Right lobe of liver (tissue), 6 donors: ENCODE results near the gene METTL1. TPM values are rescaled to one million over a fixed set of nuclear protein-coding genes. Genes with fewer than 3 reads are reported as not detected.

Experiments
- ATAC-seq, 4 donors: fragments of 200-7000 bp; cut with Tn5 transposase; one replicate each; pipeline ENCODE4 v1.9.1; 2020; ENCODE audit warnings: mild to moderate bottlenecking in 4 of 4, moderate library complexity in 4 of 4
- DNase-seq, 3 donors: peaks; one replicate each; pipeline ENCODE4 v3.0.0-alpha.2; 2020
- H3K27ac ChIP-seq, 3 donors: fragments of 200-600 bp; one replicate each; pipeline ENCODE4 v1.8.0; 2022
- H3K27me3 ChIP-seq, 2 donors: fragments of 200-600 bp; one replicate each; pipeline ENCODE4 v1.8.0; 2022
- H3K36me3 ChIP-seq, 4 donors: fragments of 200-600 bp; sonication (generic) in 1 of 4; one replicate each; pipeline versions ENCODE4 v1.5.1 to v1.8.0; 2017 to 2022; ENCODE audit warnings: control low read depth in 1 of 4
- H3K4me1 ChIP-seq, 4 donors: fragments of 200-600 bp; sonication (generic) in 1 of 4; one replicate each; pipeline versions ENCODE4 v1.5.1 to v1.8.0; 2017 to 2022; ENCODE audit warnings: control low read depth in 1 of 4
- H3K4me3 ChIP-seq, 3 donors: fragments of 200-600 bp; one replicate each; pipeline ENCODE4 v1.8.0; 2022
- H3K9me3 ChIP-seq, 4 donors: fragments of 200-600 bp; sonication (generic) in 1 of 4; one replicate each; pipeline versions ENCODE4 v1.5.1 to v1.8.0; 2017 to 2022; ENCODE audit warnings: control low read depth in 1 of 4
- POLR2A ChIP-seq: fragments of 450-650 bp; IDR thresholded peaks from one replicate; pipeline ENCODE4 v1.6.1; 2017; ENCODE audit warnings: antibody characterized with exemption, mild to moderate bottlenecking
- WGBS: methylation state at CpG from one replicate; pipeline ENCODE4 v1.1.6; 2018; ENCODE audit warnings: low coverage, low lambda C conversion rate; ENCODE audit not compliant: insufficient coverage; ENCODE audit errors: missing lambda C conversion rate; 5-methylcytosine and 5-hydroxymethylcytosine counted together
- intact Hi-C, 2 donors: fragments of 100-400 bp; cut with DNase I; formaldehyde crosslinking; loops; one replicate each; pipeline versions ENCODE4 v1.11.2 to v1.14.1; 2022
- total RNA-seq, 6 experiments: library from RNA; depleted of rRNA in 2 of 6; stranded (reverse); fragments of >200 nt in 2 of 6; fragmentation: NEBNext Ultra II Directional in 3 of 6; extraction: Animal tissue kit (Norgen Biotek cat#: 25700) in 3 of 6; gene quantifications; one replicate each; pipeline versions ENCODE4 v1.1.0 to v1.2.4, GENCODE V29; 2016 to 2023
- TF ChIP-seq, protein P1 (sequence below), 4 donors: fragments of 200-600 bp in 3 of 4; fragments of 450-650 bp in 1 of 4; IDR thresholded peaks; one replicate each; pipeline versions ENCODE4 v1.5.1 to v1.8.0; 2016 to 2022; ENCODE audit warnings: antibody characterized with exemption in 4 of 4, mild to moderate bottlenecking in 2 of 4
- donor health status: DM: no; HTN: yes; CAD: no.
- donor health status: DM: no; HTN: no; CAD: no.
- donor health status: DM: no; HTN: no; CAD: no.
- donor health status: DM: no; HTN: yes; CAD: no.
- donor health status: DM: no; HTN: yes; CAD: no.

The METTL1 gene
- total RNA-seq, 6 experiments from 2014 or later: 9.7 to 13.6 (median 10.3) TPM

DNA sequence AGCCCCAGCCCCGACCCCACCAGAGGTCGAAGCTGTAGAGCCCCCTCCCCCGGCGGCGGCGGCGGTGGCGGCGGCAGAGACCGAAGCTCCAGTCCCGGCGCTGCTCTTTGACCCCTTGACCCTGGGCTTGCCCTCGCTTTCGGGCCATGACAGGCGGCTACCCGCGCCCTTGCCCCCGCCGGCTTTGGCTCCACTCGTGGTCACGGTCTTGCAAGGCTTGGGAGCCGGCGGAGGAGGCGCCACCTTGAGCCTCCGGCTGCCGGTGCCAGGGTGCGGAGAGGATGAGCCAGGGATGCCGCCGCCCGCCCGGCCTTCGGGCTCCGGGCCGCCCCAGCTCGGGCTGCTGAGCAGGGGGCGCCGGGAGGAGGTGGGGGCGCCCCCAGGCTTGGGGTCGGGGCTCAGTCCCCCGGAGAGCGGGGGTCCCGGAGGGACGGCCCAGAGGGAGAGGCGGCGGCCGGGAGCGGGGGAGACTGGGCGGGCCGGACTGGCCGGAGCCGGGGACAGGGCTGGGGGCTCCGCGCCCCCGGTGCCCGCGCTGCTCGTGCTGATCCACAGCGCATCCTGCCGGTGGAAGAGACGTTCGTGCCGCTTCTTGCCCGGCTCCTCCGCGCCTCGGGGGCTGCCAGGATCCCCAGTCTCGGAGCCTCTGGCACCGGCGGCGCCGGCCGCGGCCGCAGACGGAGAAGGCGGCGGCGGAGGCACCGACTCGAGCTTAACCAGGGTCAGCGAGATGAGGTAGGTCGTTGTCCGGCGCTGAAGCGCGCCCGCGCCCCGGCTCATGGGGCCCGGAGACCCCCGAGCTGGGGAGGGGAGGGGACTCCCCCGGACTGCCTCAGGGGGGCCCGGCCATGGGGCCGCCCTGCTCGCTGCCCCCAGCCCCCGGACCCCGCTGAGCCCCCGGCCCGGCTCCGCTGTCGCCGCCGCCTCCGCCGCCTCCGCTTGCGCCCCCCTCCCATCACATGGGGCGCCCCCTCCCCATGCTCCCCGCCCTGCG is 34.1 kb downstream of the METTL1 start:
- H3K9me3 ChIP-seq: no peaks in the 10 kb centered on the region
- TF ChIP-seq POLR2A: no peak
- TF ChIP-seq, protein P1, sequence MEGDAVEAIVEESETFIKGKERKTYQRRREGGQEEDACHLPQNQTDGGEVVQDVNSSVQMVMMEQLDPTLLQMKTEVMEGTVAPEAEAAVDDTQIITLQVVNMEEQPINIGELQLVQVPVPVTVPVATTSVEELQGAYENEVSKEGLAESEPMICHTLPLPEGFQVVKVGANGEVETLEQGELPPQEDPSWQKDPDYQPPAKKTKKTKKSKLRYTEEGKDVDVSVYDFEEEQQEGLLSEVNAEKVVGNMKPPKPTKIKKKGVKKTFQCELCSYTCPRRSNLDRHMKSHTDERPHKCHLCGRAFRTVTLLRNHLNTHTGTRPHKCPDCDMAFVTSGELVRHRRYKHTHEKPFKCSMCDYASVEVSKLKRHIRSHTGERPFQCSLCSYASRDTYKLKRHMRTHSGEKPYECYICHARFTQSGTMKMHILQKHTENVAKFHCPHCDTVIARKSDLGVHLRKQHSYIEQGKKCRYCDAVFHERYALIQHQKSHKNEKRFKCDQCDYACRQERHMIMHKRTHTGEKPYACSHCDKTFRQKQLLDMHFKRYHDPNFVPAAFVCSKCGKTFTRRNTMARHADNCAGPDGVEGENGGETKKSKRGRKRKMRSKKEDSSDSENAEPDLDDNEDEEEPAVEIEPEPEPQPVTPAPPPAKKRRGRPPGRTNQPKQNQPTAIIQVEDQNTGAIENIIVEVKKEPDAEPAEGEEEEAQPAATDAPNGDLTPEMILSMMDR (IDR thresholded peaks at IDR 0.05): peak in 2 of 4 donors; percentile 17 to 31
- peaks cover 0 to 26% of the 10 kb centered on the region in 2 donors for H3K27me3 ChIP-seq
- H3K4me3 ChIP-seq: peak overlapping the region; percentile 5 to 21 (median 14)
- H3K36me3 ChIP-seq: no peaks in the 10 kb centered on the region
- peaks cover 0 to 18% (median 6%) of the 10 kb centered on the region in 4 donors for H3K4me1 ChIP-seq
- ATAC-seq (peak in 1 of 4 donors; percentile 10), DNase-seq (peak in 1 of 3 donors; percentile 57)
- WGBS: 42% methylated on average over 6 of the region's 110 CpGs
- H3K27ac ChIP-seq: no peak overlapping the region
- intact Hi-C loops: no loop called here

DNA sequence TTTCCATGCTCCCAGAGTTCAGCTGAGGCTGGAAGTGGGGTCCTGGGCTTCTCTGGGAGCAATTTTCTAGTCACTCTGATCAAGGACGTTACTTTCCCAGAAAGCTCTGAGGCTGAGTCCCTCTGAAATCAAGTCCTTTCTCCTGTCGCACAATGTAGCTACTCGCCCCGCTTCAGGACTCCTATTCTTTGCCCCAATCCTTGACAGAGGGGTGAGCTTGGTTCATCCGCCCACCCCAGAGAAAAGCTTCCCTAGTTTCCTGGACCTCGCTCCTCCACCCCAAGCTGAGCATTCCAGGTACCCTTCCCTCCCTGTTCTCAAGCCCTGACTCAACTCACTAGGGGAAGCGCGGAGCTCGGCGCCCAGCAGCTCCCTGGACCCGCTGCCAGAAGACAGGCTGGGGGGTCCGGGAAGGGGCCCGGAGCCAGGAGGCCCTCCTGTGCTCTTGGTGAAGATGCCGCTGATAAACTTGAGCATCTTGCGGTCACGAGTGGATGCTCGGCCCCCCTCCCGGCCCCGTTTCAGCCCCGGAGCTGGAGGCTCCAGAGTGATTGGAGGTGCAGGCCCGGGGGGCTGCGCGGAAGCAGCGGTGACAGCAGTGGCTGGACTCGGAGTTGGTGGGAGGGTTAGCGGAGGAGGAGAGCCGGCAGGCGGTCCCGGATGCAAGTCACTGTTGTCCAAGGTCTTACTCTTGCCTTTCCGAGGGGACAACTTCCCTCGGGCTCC is 35.0 kb downstream of the METTL1 start:
- 39% methylated on average over 5 of the region's 31 CpGs for WGBS
- Histone ChIP-seq H3K36me3 (no peaks in the 10 kb centered on the region), H3K4me3 (peak overlapping the region in 1 of 3 donors; percentile 14), H3K9me3 (no peaks in the 10 kb centered on the region), H3K27ac (no peak overlapping the region), H3K4me1 (peaks cover 0 to 18% (median 6%) of the 10 kb centered on the region in 4 donors), H3K27me3 (peaks cover 0 to 26% of the 10 kb centered on the region in 2 donors)
- DNase-seq (peak in 1 of 3 donors; percentile 52), ATAC-seq (no peak)
- TF ChIP-seq, protein P1 (IDR thresholded peaks at IDR 0.05): no peak
- TF ChIP-seq POLR2A: no peak
- intact Hi-C loops: no loop called here

DNA sequence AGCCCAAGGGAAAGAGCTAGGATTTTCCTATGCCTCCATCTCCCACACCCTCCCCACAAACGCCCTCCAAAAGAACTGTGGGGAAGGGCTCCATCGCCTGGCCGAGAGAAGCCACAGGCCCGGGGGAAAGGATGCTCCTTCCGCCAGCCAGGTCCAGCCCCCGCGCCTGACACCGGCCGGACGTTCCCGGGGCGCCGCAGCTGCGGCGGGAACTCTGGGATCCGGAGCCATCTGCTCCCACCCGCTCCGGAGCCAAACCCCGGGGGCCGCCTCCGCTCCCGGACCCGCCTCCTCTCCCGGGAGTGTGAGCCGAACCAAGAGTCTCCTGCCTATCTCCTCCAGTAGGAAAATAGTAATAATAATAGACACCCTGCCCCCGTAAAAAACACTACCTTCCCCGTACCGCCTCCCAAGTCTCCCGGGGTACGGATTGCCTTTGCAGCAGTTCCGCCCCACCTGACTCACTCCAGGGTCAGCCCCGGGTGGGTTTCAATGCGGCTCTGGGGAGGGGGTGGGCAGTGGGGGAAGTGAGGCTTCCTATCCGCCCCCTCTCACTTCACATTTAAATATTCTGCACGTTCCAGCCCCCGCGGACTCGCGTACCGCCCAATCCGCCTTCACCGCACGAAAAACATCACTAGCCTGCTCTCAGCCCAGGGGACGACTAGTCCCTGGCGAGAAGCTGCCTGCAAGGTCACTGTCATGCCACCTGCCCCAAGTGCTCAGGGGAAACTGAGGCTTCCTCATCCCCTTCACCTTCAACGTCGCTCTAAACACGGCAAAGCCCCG is 35.8 kb downstream of the METTL1 start:
- intact Hi-C loops: no loop called here
- H3K36me3 ChIP-seq: no peaks in the 10 kb centered on the region
- no peaks in the 10 kb centered on the region for H3K9me3 ChIP-seq
- H3K27ac ChIP-seq: no peak overlapping the region
- DNase-seq (peak in 1 of 3 donors; percentile 53), ATAC-seq (peak; percentile 37 to 51 (median 42))
- WGBS: 32% methylated on average over 20 of the region's 49 CpGs
- TF ChIP-seq POLR2A: no peak
- TF ChIP-seq, protein P1 (IDR thresholded peaks at IDR 0.05): peak in 2 of 4 donors; percentile 11 to 21
- peaks cover 0 to 18% (median 6%) of the 10 kb centered on the region in 4 donors for H3K4me1 ChIP-seq
- H3K4me3 ChIP-seq: no peak overlapping the region
- H3K27me3 ChIP-seq: peaks cover 0 to 26% of the 10 kb centered on the region in 2 donors
